MCF 10A (cell line): ENCODE results near the gene ARL4D. TPM values are rescaled to one million over a fixed set of nuclear protein-coding genes. Genes with fewer than 3 reads are reported as not detected.
A peak's percentile ranks its signal among the peaks of the same experiment; 100 is the strongest.

Experiments
- BruUV-seq: library from RNA; stranded (reverse); fragments of 400-500 nt; replicated peaks from 2 replicates; lab custom pipeline; 2021; lab: Mats Ljungman, UMichigan
- CTCF ChIA-PET: fragments of 300-600 bp; sonication (Branson Sonifier 250); formaldehyde crosslinking; extraction: SDS; loops from one replicate; lab custom pipeline; 2021; ENCODE audit warnings: antibody characterized with exemption, inconsistent platforms; lab: Yijun Ruan, JAX
- POLR2A ChIA-PET: fragments of 300-600, 350-650 bp; sonication (Branson Sonifier 250); formaldehyde crosslinking; extraction: SDS; loops from one replicate; lab custom pipeline; 2020; ENCODE audit warnings: antibody characterized with exemption, inconsistent platforms; lab: Yijun Ruan, JAX
- DNase-seq: peaks from one replicate; pipeline ENCODE4 v3.0.0-alpha.2; 2018; ENCODE audit not compliant: unreplicated experiment
- H3K27ac Mint-ChIP-seq: one replicate; pipeline ENCODE4 v1.8.0; 2022; ENCODE audit warnings: mild to moderate bottlenecking, low read depth, mixed read lengths; ENCODE audit not compliant: unreplicated experiment
- H3K27me3 Mint-ChIP-seq: one replicate; pipeline ENCODE4 v1.8.0; 2022; ENCODE audit warnings: mixed read lengths; ENCODE audit not compliant: insufficient read depth, unreplicated experiment
- H3K36me3 Mint-ChIP-seq: one replicate; pipeline ENCODE4 v1.8.0; 2022; ENCODE audit warnings: mild to moderate bottlenecking, moderate library complexity, mixed read lengths; ENCODE audit not compliant: insufficient read depth, unreplicated experiment
- H3K4me1 Mint-ChIP-seq: one replicate; pipeline ENCODE4 v1.8.0; 2022; ENCODE audit warnings: mixed read lengths; ENCODE audit not compliant: insufficient read depth, unreplicated experiment
- H3K4me3 Mint-ChIP-seq: one replicate; pipeline ENCODE4 v1.8.0; 2022; ENCODE audit warnings: mild to moderate bottlenecking, moderate library complexity, mixed read lengths; ENCODE audit not compliant: unreplicated experiment
- H3K9me3 Mint-ChIP-seq: one replicate; pipeline ENCODE4 v1.8.0; 2022; ENCODE audit warnings: mixed read lengths; ENCODE audit not compliant: unreplicated experiment
- CTCF ChIP-seq: fragments of 200-600 bp; IDR thresholded peaks from one replicate; pipeline ENCODE4 v1.8.0; 2022; ENCODE audit warnings: antibody characterized with exemption, mild to moderate bottlenecking; ENCODE audit not compliant: unreplicated experiment
- intact Hi-C: fragments of 100-400 bp; cut with micrococcal nuclease; formaldehyde crosslinking; loops from 2 replicates; pipeline ENCODE4 v1.14.1; 2022
- total RNA-seq: library from RNA; stranded (reverse); gene quantifications from 2 replicates; pipeline ENCODE4 v1.2.3, GENCODE V29; 2022

Gene ARL4D
- total RNA-seq, 1 experiment from 2014 or later = 33.5 TPM

- POLR2A ChIA-PET = interaction anchor here (0.6 to 23.4 kb wide), 10 partner anchors 6 to 785 kb away, joined by 3 to 654 read pairs (median 8); partner anchors contain the start of genes ARL4D and DHX8
- Mint-ChIP-seq H3K4me1 (peaks cover 28% of the 10 kb centered on the region), H3K27ac (no peak overlapping the region), H3K36me3 (peaks cover 5% of the 10 kb centered on the region), H3K9me3 (no peaks in the 10 kb centered on the region), H3K27me3 (no peaks in the 10 kb centered on the region), H3K4me3 (no peak overlapping the region)
- no peak for DNase-seq
- CTCF ChIA-PET = interaction anchor here (1.3 to 5.5 kb wide), 4 partner anchors 9 to 77 kb away, joined by 3 to 30 read pairs (median 8); partner anchors contain the start of gene DHX8
- BruUV-seq = no TSS peak
- intact Hi-C loops = no loop called here
- no peak for TF ChIP-seq CTCF
Measured at GRCh38 chr17:43406676-43407645, 8.2 kb downstream of the ARL4D start.

GRCh38 chr17:43409131-43409530 lies 10.3 kb downstream of the ARL4D start:
- H3K9me3 Mint-ChIP-seq = no peaks in the 10 kb centered on the region
- no peak for DNase-seq
- peaks cover 21% of the 10 kb centered on the region for H3K4me1 Mint-ChIP-seq
- ChIA-PET CTCF (interaction anchor here (0.6 to 1.6 kb wide), 4 partner anchors 8 to 75 kb away, joined by 3 to 5 read pairs (median 4); partner anchors contain the start of gene DHX8), POLR2A (interaction anchor here (0.7 to 23.4 kb wide), 9 partner anchors 6 to 74 kb away, joined by 3 to 654 read pairs (median 7); partner anchors contain the start of genes ARL4D and DHX8)
- H3K27ac Mint-ChIP-seq = peak overlapping the region; percentile 69
- H3K36me3 Mint-ChIP-seq = peaks cover 5% of the 10 kb centered on the region
- BruUV-seq = no TSS peak
- intact Hi-C loops = no loop called here
- TF ChIP-seq CTCF = no peak
- no peaks in the 10 kb centered on the region for H3K27me3 Mint-ChIP-seq
- no peak overlapping the region for H3K4me3 Mint-ChIP-seq

- no peak for TF ChIP-seq CTCF
- Mint-ChIP-seq H3K27me3 (no peaks in the 10 kb centered on the region), H3K4me1 (peaks cover 31% of the 10 kb centered on the region), H3K4me3 (no peak overlapping the region), H3K27ac (peak overlapping the region; percentile 42), H3K9me3 (peaks cover 5% of the 10 kb centered on the region), H3K36me3 (peaks cover 5% of the 10 kb centered on the region)
- CTCF ChIA-PET = interaction anchor here (0.6 to 2.0 kb wide), 6 partner anchors 8 to 85 kb away, joined by 3 to 6 read pairs (median 4); partner anchors contain the start of gene DHX8
- peak; percentile 27 for DNase-seq
- intact Hi-C loops = no loop called here
- no TSS peak for BruUV-seq
- POLR2A ChIA-PET = interaction anchor here (0.9 to 23.4 kb wide), 8 partner anchors 4 to 52 kb away, joined by 4 to 654 read pairs (median 18); partner anchors contain the start of gene ARL4D
Measured at GRCh38 chr17:43410557-43411368, 12.0 kb downstream of the ARL4D start.
